Measurements from ENCODE around the gene F7. TPM values are rescaled to one million over a fixed set of nuclear protein-coding genes. Genes with fewer than 3 reads are reported as not detected.

F7 gene
- total RNA-seq, 1 donor from 2014 or later, result 3.0 TPM

DNA sequence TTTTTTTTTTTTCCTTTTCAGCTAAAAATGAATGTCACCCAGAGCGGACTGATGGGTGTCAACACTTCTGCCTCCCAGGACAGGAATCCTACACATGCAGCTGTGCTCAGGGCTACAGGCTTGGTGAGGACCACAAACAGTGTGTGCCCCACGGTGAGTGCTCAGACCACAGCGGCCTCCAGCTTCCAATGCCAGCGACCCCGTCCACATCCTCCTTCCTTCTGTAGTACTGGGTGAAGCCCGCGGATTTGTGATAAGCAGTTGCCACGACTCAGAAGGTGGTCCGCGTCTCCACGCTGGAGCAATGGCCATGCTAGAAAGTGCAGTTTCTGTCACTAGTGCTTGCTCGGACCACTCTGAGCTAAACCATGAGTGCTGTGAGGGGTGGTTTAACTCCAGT lies 58.9 kb downstream of the F7 start:
- no peak overlapping the region for H3K27ac Mint-ChIP-seq
- TF ChIP-seq, protein P1, sequence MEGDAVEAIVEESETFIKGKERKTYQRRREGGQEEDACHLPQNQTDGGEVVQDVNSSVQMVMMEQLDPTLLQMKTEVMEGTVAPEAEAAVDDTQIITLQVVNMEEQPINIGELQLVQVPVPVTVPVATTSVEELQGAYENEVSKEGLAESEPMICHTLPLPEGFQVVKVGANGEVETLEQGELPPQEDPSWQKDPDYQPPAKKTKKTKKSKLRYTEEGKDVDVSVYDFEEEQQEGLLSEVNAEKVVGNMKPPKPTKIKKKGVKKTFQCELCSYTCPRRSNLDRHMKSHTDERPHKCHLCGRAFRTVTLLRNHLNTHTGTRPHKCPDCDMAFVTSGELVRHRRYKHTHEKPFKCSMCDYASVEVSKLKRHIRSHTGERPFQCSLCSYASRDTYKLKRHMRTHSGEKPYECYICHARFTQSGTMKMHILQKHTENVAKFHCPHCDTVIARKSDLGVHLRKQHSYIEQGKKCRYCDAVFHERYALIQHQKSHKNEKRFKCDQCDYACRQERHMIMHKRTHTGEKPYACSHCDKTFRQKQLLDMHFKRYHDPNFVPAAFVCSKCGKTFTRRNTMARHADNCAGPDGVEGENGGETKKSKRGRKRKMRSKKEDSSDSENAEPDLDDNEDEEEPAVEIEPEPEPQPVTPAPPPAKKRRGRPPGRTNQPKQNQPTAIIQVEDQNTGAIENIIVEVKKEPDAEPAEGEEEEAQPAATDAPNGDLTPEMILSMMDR (conservative IDR thresholded peaks at IDR 0.05), result no peak
- H3K9me3 Mint-ChIP-seq, result no peaks in the 10 kb centered on the region
- DNase-seq (ENCODE audit: extremely low spot score, unreplicated experiment), result no peak
- H3K27me3 Mint-ChIP-seq, result peaks cover 26% of the 10 kb centered on the region
- no peaks in the 10 kb centered on the region for H3K4me1 Mint-ChIP-seq (ENCODE audit: unreplicated experiment)
- H3K4me3 Mint-ChIP-seq, result no peak overlapping the region
- H3K36me3 Mint-ChIP-seq, result peaks cover 10% of the 10 kb centered on the region

DNA sequence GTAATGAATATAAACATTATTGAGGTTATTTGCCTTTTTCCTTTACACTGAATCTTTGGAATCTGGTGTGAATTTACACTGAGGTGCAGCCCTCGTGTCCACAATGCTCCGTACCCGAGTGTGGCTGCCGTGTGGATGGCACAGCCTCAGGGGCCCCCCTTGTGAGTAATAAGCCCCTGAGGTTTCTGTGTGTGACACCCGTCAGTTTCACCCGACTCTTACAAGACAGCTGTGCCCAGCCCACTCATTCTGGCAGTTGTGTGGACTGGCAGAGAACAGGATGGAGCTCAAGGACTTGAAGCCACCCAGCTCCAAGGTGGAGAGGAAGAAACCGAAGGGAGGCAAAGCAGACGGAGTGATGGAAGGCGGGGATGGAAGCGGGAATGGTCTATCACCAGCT lies 60.7 kb downstream of the F7 start:
- H3K27me3 Mint-ChIP-seq, result peaks cover 12% of the 10 kb centered on the region
- H3K27ac Mint-ChIP-seq, result no peak overlapping the region
- H3K36me3 Mint-ChIP-seq, result peaks cover 17% of the 10 kb centered on the region
- no peak overlapping the region for H3K4me3 Mint-ChIP-seq
- TF ChIP-seq, protein P1 (conservative IDR thresholded peaks at IDR 0.05), result no peak
- DNase-seq (ENCODE audit: extremely low spot score, unreplicated experiment), result no peak
- H3K9me3 Mint-ChIP-seq, result no peaks in the 10 kb centered on the region
- peaks cover 3% of the 10 kb centered on the region for H3K4me1 Mint-ChIP-seq (ENCODE audit: unreplicated experiment)

DNA sequence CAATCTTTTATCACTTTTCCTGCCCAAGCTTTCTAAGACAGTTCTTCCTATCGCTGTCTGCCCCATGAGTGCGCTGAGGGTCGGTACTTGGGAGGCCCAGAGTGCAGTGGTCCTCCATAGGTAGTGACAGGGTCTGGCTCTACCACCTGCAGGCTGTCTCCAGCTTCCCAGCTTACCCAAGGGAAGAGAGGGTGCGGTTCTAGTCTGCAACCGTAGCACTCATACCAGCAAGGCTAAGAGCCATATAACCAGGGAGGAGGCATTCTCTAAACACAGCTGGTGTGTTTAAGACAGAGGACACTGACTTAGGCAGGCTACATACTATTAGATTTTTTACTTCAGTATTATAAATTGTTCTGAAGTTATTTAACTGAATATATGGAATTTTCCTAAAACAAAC lies 61.1 kb downstream of the F7 start:
- no peak for DNase-seq (ENCODE audit: extremely low spot score, unreplicated experiment)
- Mint-ChIP-seq H3K9me3 (no peaks in the 10 kb centered on the region), H3K4me3 (no peak overlapping the region), H3K4me1 (ENCODE audit: unreplicated experiment) (peaks cover 3% of the 10 kb centered on the region), H3K27ac (no peak overlapping the region), H3K36me3 (peaks cover 17% of the 10 kb centered on the region), H3K27me3 (peaks cover 10% of the 10 kb centered on the region)
- TF ChIP-seq, protein P1 (conservative IDR thresholded peaks at IDR 0.05), result no peak

DNA sequence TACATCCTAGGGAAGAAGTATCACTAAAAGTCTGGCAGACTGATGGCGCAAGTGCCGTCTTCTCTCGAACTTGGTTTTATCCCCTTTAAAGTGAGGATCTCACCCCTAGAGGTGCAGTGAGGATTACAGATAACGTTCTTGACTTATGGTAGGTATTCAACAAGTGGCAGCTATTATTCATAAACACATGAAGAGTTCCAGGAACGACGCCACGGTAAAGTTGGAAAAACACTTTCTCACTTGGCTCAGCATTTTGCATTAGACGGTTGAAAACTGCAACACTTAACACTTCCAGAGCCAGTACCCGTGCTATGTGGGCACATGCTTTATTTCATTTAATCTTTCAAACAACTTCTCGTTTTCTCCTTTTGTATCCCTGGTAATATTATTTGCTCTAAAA lies 61.6 kb downstream of the F7 start:
- Mint-ChIP-seq H3K9me3 (no peaks in the 10 kb centered on the region), H3K27me3 (peaks cover 10% of the 10 kb centered on the region), H3K4me1 (ENCODE audit: unreplicated experiment) (peaks cover 3% of the 10 kb centered on the region), H3K4me3 (no peak overlapping the region), H3K27ac (no peak overlapping the region), H3K36me3 (peaks cover 17% of the 10 kb centered on the region)
- TF ChIP-seq, protein P1 (conservative IDR thresholded peaks at IDR 0.05), result no peak
- no peak for DNase-seq (ENCODE audit: extremely low spot score, unreplicated experiment)

DNA sequence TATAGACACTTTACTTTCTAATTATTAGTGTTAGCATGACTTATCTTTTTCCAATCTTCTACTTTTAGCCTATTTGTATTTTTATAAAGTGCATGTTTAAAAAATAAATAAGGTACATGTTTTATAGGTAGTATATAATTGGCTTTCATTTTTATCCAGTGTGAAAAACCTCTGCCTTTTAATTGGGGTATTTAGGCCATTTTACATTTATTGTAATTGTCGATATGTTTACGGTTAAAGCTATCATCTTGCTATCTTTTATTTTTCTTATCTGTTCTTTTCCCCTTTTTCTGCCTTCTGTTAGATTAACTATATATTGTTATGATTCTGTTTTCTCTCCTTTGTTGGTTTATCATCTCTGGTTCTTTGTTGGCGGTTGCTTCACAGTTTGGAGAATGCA lies 62.0 kb downstream of the F7 start:
- Mint-ChIP-seq H3K4me3 (no peak overlapping the region), H3K27ac (no peak overlapping the region), H3K9me3 (no peaks in the 10 kb centered on the region), H3K36me3 (peaks cover 17% of the 10 kb centered on the region), H3K4me1 (ENCODE audit: unreplicated experiment) (peaks cover 3% of the 10 kb centered on the region), H3K27me3 (peaks cover 10% of the 10 kb centered on the region)
- TF ChIP-seq, protein P1 (conservative IDR thresholded peaks at IDR 0.05), result no peak
- no peak for DNase-seq (ENCODE audit: extremely low spot score, unreplicated experiment)

DNA sequence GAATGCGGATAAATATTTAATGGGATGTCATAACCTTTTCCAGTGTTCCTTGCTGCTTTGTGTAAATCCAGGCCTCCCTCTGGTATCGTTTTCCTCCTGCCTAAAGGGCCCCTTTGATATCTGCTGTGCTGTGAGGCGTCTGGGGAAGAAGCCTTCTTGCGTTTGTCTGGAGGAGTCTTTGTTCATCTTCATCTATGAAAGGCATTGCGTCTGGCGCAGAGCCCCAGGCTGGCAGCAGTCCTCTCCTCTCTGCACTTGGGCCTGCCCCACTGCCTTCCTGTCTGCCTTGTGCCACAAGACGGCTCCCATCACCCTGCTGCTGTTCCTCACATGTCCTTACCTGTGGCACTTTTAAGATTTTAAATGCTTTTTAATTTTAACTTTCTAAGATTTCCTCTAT lies 62.6 kb downstream of the F7 start:
- peaks cover 8% of the 10 kb centered on the region for H3K27me3 Mint-ChIP-seq
- H3K4me1 Mint-ChIP-seq (ENCODE audit: unreplicated experiment), result peaks cover 3% of the 10 kb centered on the region
- no peaks in the 10 kb centered on the region for H3K9me3 Mint-ChIP-seq
- H3K4me3 Mint-ChIP-seq, result no peak overlapping the region
- peaks cover 17% of the 10 kb centered on the region for H3K36me3 Mint-ChIP-seq
- TF ChIP-seq, protein P1 (conservative IDR thresholded peaks at IDR 0.05), result no peak
- DNase-seq (ENCODE audit: extremely low spot score, unreplicated experiment), result no peak
- no peak overlapping the region for H3K27ac Mint-ChIP-seq

Measured in type B pancreatic cell (in vitro differentiated cells).